ENCODE results near the gene ZXDB. TPM values are rescaled to one million over a fixed set of nuclear protein-coding genes. Genes with fewer than 3 reads are reported as not detected.

ZXDB gene
- total RNA-seq, 3 donors from 2014 or later (not counting 1 experiment from before 2014, with no cell fraction given): 16.2 to 18.0 (median 17.7) TPM

Other genes starting within 250 kb of the ZXDB start
- not detected for gene NLRP2B, start 88.2 kb downstream of the ZXDB start, total RNA-seq